ENCODE data around the gene FLT1. TPM values are rescaled to one million over a fixed set of nuclear protein-coding genes. Genes with fewer than 3 reads are reported as not detected.

Gene FLT1
- total RNA-seq, 1 experiment from 2014 or later: not detected

DNA sequence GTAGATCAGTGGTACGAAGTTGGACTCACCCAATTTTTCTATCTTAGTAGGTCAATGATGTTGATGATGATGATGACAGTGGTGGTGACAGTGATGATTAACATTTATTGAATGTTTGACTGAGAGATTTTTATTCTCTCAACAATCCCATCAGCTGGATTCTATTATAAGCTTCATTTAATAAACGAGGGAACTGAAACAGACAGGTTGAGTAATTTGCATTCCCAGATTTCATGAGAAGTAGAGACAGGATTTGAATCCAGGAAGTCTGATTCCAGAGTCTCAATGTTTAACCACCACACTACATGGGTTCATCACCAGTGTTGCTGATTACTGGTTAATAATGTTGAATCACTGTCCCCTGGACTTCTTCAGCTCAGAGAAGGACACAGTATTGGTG, 168.9 kb downstream of the FLT1 start:
- no peaks in the 10 kb centered on the region for H3F3A ChIP-seq (ENCODE audit: insufficient read depth, low read depth)
- H2AFZ ChIP-seq: no peak overlapping the region
- peaks cover 52% of the 10 kb centered on the region for H3K27me3 ChIP-seq (ENCODE audit: insufficient read depth, low read depth)
- intact Hi-C loops (cut with micrococcal nuclease; ENCODE audit: unreplicated experiment): no loop called here
- no peaks in the 10 kb centered on the region for H3K9me2 ChIP-seq (ENCODE audit: insufficient read depth)
- H3K4me3 ChIP-seq: no peak overlapping the region
- H3K4me1 ChIP-seq (replicated peaks; ENCODE audit: insufficient read depth): no peaks in the 10 kb centered on the region
- DNase-seq: no peak
- no peak for TF ChIP-seq EZH2 (IDR thresholded peaks at IDR 0.05; ENCODE audit: low read depth)
- TF ChIP-seq, protein P1, sequence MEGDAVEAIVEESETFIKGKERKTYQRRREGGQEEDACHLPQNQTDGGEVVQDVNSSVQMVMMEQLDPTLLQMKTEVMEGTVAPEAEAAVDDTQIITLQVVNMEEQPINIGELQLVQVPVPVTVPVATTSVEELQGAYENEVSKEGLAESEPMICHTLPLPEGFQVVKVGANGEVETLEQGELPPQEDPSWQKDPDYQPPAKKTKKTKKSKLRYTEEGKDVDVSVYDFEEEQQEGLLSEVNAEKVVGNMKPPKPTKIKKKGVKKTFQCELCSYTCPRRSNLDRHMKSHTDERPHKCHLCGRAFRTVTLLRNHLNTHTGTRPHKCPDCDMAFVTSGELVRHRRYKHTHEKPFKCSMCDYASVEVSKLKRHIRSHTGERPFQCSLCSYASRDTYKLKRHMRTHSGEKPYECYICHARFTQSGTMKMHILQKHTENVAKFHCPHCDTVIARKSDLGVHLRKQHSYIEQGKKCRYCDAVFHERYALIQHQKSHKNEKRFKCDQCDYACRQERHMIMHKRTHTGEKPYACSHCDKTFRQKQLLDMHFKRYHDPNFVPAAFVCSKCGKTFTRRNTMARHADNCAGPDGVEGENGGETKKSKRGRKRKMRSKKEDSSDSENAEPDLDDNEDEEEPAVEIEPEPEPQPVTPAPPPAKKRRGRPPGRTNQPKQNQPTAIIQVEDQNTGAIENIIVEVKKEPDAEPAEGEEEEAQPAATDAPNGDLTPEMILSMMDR (conservative IDR thresholded peaks at IDR 0.05): no peak
- no peaks in the 10 kb centered on the region for H3K36me3 ChIP-seq (ENCODE audit: low read depth)
- CTCF ChIA-PET: no interaction called here
- H3K27ac ChIP-seq: no peak overlapping the region
- no peak overlapping the region for H3K4me2 ChIP-seq
- no peaks in the 10 kb centered on the region for H3K9me3 ChIP-seq (ENCODE audit: insufficient read depth, low read depth)
- no TSS peak for BruUV-seq (replicated peaks)
- H4K20me1 ChIP-seq (ENCODE audit: insufficient read depth): no peaks in the 10 kb centered on the region
- POLR2A ChIA-PET (ENCODE audit: unreplicated experiment): no interaction called here
- H3K79me2 ChIP-seq (ENCODE audit: low read depth): no peaks in the 10 kb centered on the region

DNA sequence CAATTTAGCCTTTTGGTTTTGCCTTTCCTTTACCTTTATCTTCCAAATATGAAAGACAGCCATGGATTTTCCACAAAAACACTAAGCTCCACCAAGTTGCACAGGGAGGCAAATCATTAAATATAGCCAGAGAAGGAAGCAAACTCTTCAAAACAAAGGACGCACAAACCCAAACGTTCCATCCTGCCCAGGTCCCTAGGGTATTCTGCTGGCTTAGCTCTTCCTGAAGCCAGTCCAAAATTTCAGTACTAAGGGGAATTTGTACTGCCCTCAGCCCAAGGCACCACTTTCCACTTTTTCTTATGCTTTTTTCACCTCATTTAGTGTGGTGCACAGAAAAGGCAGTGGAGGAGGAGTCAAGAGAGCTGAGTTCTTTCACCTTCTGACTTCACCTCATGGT, 169.9 kb downstream of the FLT1 start:
- no peak overlapping the region for H3K4me2 ChIP-seq
- H3K79me2 ChIP-seq (ENCODE audit: low read depth): no peaks in the 10 kb centered on the region
- no peaks in the 10 kb centered on the region for H4K20me1 ChIP-seq (ENCODE audit: insufficient read depth)
- ChIA-PET POLR2A (ENCODE audit: unreplicated experiment) (no interaction called here), CTCF (no interaction called here)
- H3K9me2 ChIP-seq (ENCODE audit: insufficient read depth): no peaks in the 10 kb centered on the region
- H3K27me3 ChIP-seq (ENCODE audit: insufficient read depth, low read depth): peaks cover 53% of the 10 kb centered on the region
- no peak overlapping the region for H2AFZ ChIP-seq
- DNase-seq: no peak
- H3K27ac ChIP-seq: no peak overlapping the region
- H3K36me3 ChIP-seq (ENCODE audit: low read depth): no peaks in the 10 kb centered on the region
- no peak for TF ChIP-seq EZH2 (IDR thresholded peaks at IDR 0.05; ENCODE audit: low read depth)
- TF ChIP-seq, protein P1 (conservative IDR thresholded peaks at IDR 0.05): no peak
- no peaks in the 10 kb centered on the region for H3K4me1 ChIP-seq (replicated peaks; ENCODE audit: insufficient read depth)
- intact Hi-C loops (cut with micrococcal nuclease; ENCODE audit: unreplicated experiment): no loop called here
- H3K9me3 ChIP-seq (ENCODE audit: insufficient read depth, low read depth): no peaks in the 10 kb centered on the region
- no peaks in the 10 kb centered on the region for H3F3A ChIP-seq (ENCODE audit: insufficient read depth, low read depth)
- no peak overlapping the region for H3K4me3 ChIP-seq
- BruUV-seq (replicated peaks): no TSS peak

DNA sequence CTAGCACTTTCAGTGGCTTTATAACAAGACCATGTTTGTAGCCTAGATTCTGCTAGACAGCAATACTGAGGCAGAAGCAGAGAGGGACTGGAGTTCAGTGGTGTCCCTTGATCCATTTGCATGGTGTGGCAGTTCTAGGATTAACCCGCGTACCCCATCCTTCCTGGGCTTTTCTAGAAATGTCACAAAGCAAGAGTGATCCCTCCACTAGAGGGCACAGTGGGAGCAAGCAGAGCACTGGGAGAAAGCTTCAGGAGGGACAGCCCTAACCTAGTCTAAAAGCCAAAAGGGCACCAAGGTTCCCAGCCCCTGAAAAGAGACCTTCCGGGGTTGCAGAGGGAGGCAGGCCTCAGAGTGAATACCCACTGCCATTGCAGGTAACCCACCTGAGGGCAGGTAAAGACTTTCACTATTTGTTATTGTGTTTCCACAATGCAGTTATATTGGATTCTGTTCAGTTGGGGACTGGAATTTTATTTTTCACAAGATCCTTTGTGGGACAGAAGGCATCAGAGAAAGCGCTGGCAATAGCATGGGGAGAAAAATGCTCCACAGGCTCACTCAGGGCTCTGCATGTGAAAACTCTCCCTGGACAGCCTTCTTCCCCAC, 170.6 kb downstream of the FLT1 start:
- Histone ChIP-seq H3K9me3 (ENCODE audit: insufficient read depth, low read depth) (no peaks in the 10 kb centered on the region), H3K9me2 (ENCODE audit: insufficient read depth) (no peaks in the 10 kb centered on the region), H3K27me3 (ENCODE audit: insufficient read depth, low read depth) (peaks cover 46% of the 10 kb centered on the region), H3K4me2 (no peak overlapping the region), H3K79me2 (ENCODE audit: low read depth) (no peaks in the 10 kb centered on the region), H3K36me3 (ENCODE audit: low read depth) (no peaks in the 10 kb centered on the region), H3K27ac (no peak overlapping the region), H2AFZ (no peak overlapping the region), H3F3A (ENCODE audit: insufficient read depth, low read depth) (no peaks in the 10 kb centered on the region), H3K4me1 (replicated peaks; ENCODE audit: insufficient read depth) (no peaks in the 10 kb centered on the region), H3K4me3 (no peak overlapping the region), H4K20me1 (ENCODE audit: insufficient read depth) (no peaks in the 10 kb centered on the region)
- CTCF ChIA-PET: no interaction called here
- no TSS peak for BruUV-seq (replicated peaks)
- POLR2A ChIA-PET (ENCODE audit: unreplicated experiment): no interaction called here
- intact Hi-C loops (cut with micrococcal nuclease; ENCODE audit: unreplicated experiment): loop anchor here (1.0 kb wide), 1 partner anchor 312 kb away; no protein-coding TSS in a partner anchor
- TF ChIP-seq, protein P1 (conservative IDR thresholded peaks at IDR 0.05): peak; percentile 79
- TF ChIP-seq EZH2 (IDR thresholded peaks at IDR 0.05; ENCODE audit: low read depth): no peak
- DNase-seq: peak in 1 of 2 experiments; percentile 20
